BJ (cell line): Measurements from ENCODE around the gene CEACAM1. TPM values are rescaled to one million over a fixed set of nuclear protein-coding genes. Genes with fewer than 3 reads are reported as not detected.
"Not testable (repeated sequence)": the region's sequence is repeated elsewhere in the genome, so short reads cannot be mapped to it uniquely, and the experiment has no call there.

Experiments used
- CTCF ChIA-PET: fragments of 350-600 bp; formaldehyde crosslinking; extraction: SDS; loops from one replicate; lab custom pipeline; 2021; ENCODE audit warnings: antibody characterized with exemption, inconsistent platforms; lab: Yijun Ruan, JAX
- POLR2A ChIA-PET: fragments of 300-600 bp; sonication (Branson Sonifier 250); formaldehyde crosslinking; extraction: SDS; loops from one replicate; lab custom pipeline; 2021; ENCODE audit warnings: antibody characterized with exemption; lab: Charles Lee
- DNase-seq: peaks from one replicate; pipeline ENCODE4 v3.0.0-alpha.2; 2011; ENCODE audit warnings: low read depth
- H3K27me3 ChIP-seq: 2 replicates; pipeline ENCODE4 v1.6.0; 2011; ENCODE audit warnings: low read length; ENCODE audit not compliant: control insufficient read depth, insufficient read depth
- H3K36me3 ChIP-seq: 2 replicates; pipeline ENCODE4 v1.5.1; 2011; ENCODE audit warnings: low read length; ENCODE audit not compliant: control insufficient read depth, insufficient read depth
- H3K4me3 ChIP-seq: 2 replicates; pipeline ENCODE4 v1.5.1; 2011; ENCODE audit warnings: low read depth, mild to moderate bottlenecking, control low read depth, low read length
- CTCF ChIP-seq: IDR thresholded peaks from 2 replicates; pipeline ENCODE4 v1.5.1; 2011; ENCODE audit warnings: low read depth, mild to moderate bottlenecking, control low read depth, inconsistent platforms, low read length, moderate library complexity; ENCODE audit not compliant: insufficient read depth
- polyA plus RNA-seq: library from polyadenylated mRNA; depleted of rRNA; stranded (reverse); fragments of >200 nt; gene quantifications from 2 replicates; pipeline ENCODE4 v1.2.3, GENCODE V29; 2011

The CEACAM1 gene
- polyA plus RNA-seq, 1 experiment = 0.11 TPM

GRCh38 chr19:42501733-42502132, 26.5 kb downstream of the CEACAM1 start:
- CTCF ChIA-PET = interaction anchor here (0.6 to 1.3 kb wide), 3 partner anchors 26 to 101 kb away, joined by 3 to 4 read pairs (median 4); partner anchors contain the start of gene CEACAM1
- POLR2A ChIA-PET = no interaction called here

GRCh38 chr19:42501243-42501642, 27.0 kb downstream of the CEACAM1 start:
- CTCF ChIA-PET = interaction anchor here (0.6 to 1.0 kb wide), 2 partner anchors 63 to 101 kb away, joined by 3 to 4 read pairs; no protein-coding TSS in a partner anchor
- H3K36me3 ChIP-seq, H3K4me3 ChIP-seq, H3K27me3 ChIP-seq, DNase-seq, POLR2A ChIA-PET: not testable (repeated sequence)

More at GRCh38 chr19:42501733-42502132, 26.5 kb downstream of the CEACAM1 start:
- Histone ChIP-seq H3K4me3 (no peak overlapping the region), H3K36me3 (no peaks in the 10 kb centered on the region), H3K27me3 (peaks cover 6% of the 10 kb centered on the region; the same call in 1 of the 2 replicates)
- no peak for DNase-seq
- TF ChIP-seq CTCF = no peak

- H3K27me3 ChIP-seq = peaks cover 14% of the 10 kb centered on the region; the same call in 1 of the 2 replicates
- H3K4me3 ChIP-seq = no peak overlapping the region
- no peak for TF ChIP-seq CTCF
- CTCF ChIA-PET = interaction anchor here (0.9 to 1.7 kb wide), 4 partner anchors 30 to 60 kb away, joined by 3 to 6 read pairs (median 3); no protein-coding TSS in a partner anchor
- DNase-seq = no peak
- POLR2A ChIA-PET = no interaction called here
- no peaks in the 10 kb centered on the region for H3K36me3 ChIP-seq
Measured at GRCh38 chr19:42498169-42498757, 30.0 kb downstream of the CEACAM1 start.

GRCh38 chr19:42497492-42498168, 30.7 kb downstream of the CEACAM1 start:
- POLR2A ChIA-PET = no interaction called here
- Histone ChIP-seq H3K36me3 (no peaks in the 10 kb centered on the region), H3K27me3 (peaks cover 14% of the 10 kb centered on the region; the same call in 1 of the 2 replicates), H3K4me3 (no peak overlapping the region)
- TF ChIP-seq CTCF = no peak
- CTCF ChIA-PET = interaction anchor here (1.1 to 1.7 kb wide), 2 partner anchors 47 to 59 kb away, joined by 5 to 6 read pairs; no protein-coding TSS in a partner anchor
- no peak for DNase-seq

GRCh38 chr19:42496460-42497133, 31.7 kb downstream of the CEACAM1 start:
- ChIA-PET POLR2A (no interaction called here), CTCF (interaction anchor here (0.6 to 1.1 kb wide), 2 partner anchors 34 to 46 kb away, joined by 4 to 5 read pairs; no protein-coding TSS in a partner anchor)

More at GRCh38 chr19:42496460-42497133, 31.7 kb downstream of the CEACAM1 start:
- Histone ChIP-seq H3K4me3 (no peak overlapping the region), H3K36me3 (no peaks in the 10 kb centered on the region), H3K27me3 (peaks cover 14% of the 10 kb centered on the region; the same call in 1 of the 2 replicates)
- no peak for TF ChIP-seq CTCF
- DNase-seq = no peak
